ENCODE data around the gene IGF1R. TPM values are rescaled to one million over a fixed set of nuclear protein-coding genes. Genes with fewer than 3 reads are reported as not detected.

The IGF1R gene
- polyA plus RNA-seq, 6 donors from 2014 or later: 0.78 to 5.5 (median 3.3) TPM

GRCh38 chr15:98899272-98900021 lies 251.1 kb downstream of the IGF1R start:
- Mint-ChIP-seq H3K27me3 (no peaks in the 10 kb centered on the region), H3K4me1 (peaks cover 0 to 4% (median 0%) of the 10 kb centered on the region in 3 donors), H3K36me3 (peaks cover 8 to 15% of the 10 kb centered on the region in 2 donors), H3K27ac (peak overlapping the region in 1 of 6 donors; percentile 42), H3K9me3 (no peaks in the 10 kb centered on the region), H3K4me3 (no peak overlapping the region)
- DNase-seq (no peak), ATAC-seq (ENCODE audit: low read depth in 2 of 2) (no peak)

- H3K4me3 Mint-ChIP-seq: no peak overlapping the region
Measured at GRCh38 chr15:98900356-98900755, 252.0 kb downstream of the IGF1R start.

GRCh38 chr15:98901434-98902072 lies 253.2 kb downstream of the IGF1R start:
- ATAC-seq (ENCODE audit: low read depth in 2 of 2) (no peak), DNase-seq (no peak)
- Mint-ChIP-seq H3K27me3 (no peaks in the 10 kb centered on the region), H3K27ac (no peak overlapping the region), H3K36me3 (peaks cover 6 to 12% of the 10 kb centered on the region in 2 donors), H3K4me3 (no peak overlapping the region), H3K9me3 (no peaks in the 10 kb centered on the region), H3K4me1 (peaks cover 0 to 4% (median 0%) of the 10 kb centered on the region in 3 donors)

More at GRCh38 chr15:98900356-98900755, 252.0 kb downstream of the IGF1R start:
- no peak overlapping the region for H3K27ac Mint-ChIP-seq
- H3K4me1 Mint-ChIP-seq: peaks cover 0 to 4% (median 0%) of the 10 kb centered on the region in 3 donors
- ATAC-seq (ENCODE audit: low read depth in 2 of 2) (no peak), DNase-seq (no peak)
- no peaks in the 10 kb centered on the region for H3K9me3 Mint-ChIP-seq
- H3K27me3 Mint-ChIP-seq: no peaks in the 10 kb centered on the region
- peaks cover 8 to 15% of the 10 kb centered on the region in 2 donors for H3K36me3 Mint-ChIP-seq

GRCh38 chr15:98902931-98903330 lies 254.6 kb downstream of the IGF1R start:
- no peaks in the 10 kb centered on the region for H3K36me3 Mint-ChIP-seq
- ATAC-seq (ENCODE audit: low read depth in 2 of 2): no peak
- H3K4me3 Mint-ChIP-seq: no peak overlapping the region
- no peak for DNase-seq
- H3K27me3 Mint-ChIP-seq: no peaks in the 10 kb centered on the region
- H3K9me3 Mint-ChIP-seq: no peaks in the 10 kb centered on the region
- H3K4me1 Mint-ChIP-seq: peaks cover 0 to 4% (median 0%) of the 10 kb centered on the region in 3 donors
- no peak overlapping the region for H3K27ac Mint-ChIP-seq

GRCh38 chr15:98903377-98904018 lies 255.2 kb downstream of the IGF1R start:
- ATAC-seq (ENCODE audit: low read depth in 2 of 2) (no peak), DNase-seq (no peak)
- Mint-ChIP-seq H3K36me3 (no peaks in the 10 kb centered on the region), H3K4me3 (no peak overlapping the region), H3K4me1 (peaks cover 0 to 4% (median 0%) of the 10 kb centered on the region in 3 donors), H3K9me3 (no peaks in the 10 kb centered on the region), H3K27me3 (no peaks in the 10 kb centered on the region), H3K27ac (peak overlapping the region in 1 of 6 donors; percentile 18)

GRCh38 chr15:98904544-98904943 lies 256.2 kb downstream of the IGF1R start:
- DNase-seq (no peak), ATAC-seq (ENCODE audit: low read depth in 2 of 2) (no peak)
- Mint-ChIP-seq H3K36me3 (no peaks in the 10 kb centered on the region), H3K4me3 (no peak overlapping the region), H3K9me3 (no peaks in the 10 kb centered on the region), H3K27ac (peak overlapping the region in 1 of 6 donors; percentile 24), H3K4me1 (peaks cover 0 to 4% (median 0%) of the 10 kb centered on the region in 3 donors), H3K27me3 (no peaks in the 10 kb centered on the region)

- H3K9me3 Mint-ChIP-seq: no peaks in the 10 kb centered on the region
- H3K27me3 Mint-ChIP-seq: no peaks in the 10 kb centered on the region
- H3K4me3 Mint-ChIP-seq: no peak overlapping the region
- H3K27ac Mint-ChIP-seq: no peak overlapping the region
- DNase-seq (no peak), ATAC-seq (ENCODE audit: low read depth in 2 of 2) (no peak)
- peaks cover 0 to 4% (median 0%) of the 10 kb centered on the region in 3 donors for H3K4me1 Mint-ChIP-seq
- H3K36me3 Mint-ChIP-seq: no peaks in the 10 kb centered on the region
Measured at GRCh38 chr15:98905963-98906711, 257.8 kb downstream of the IGF1R start.

GRCh38 chr15:98906712-98907083 lies 258.4 kb downstream of the IGF1R start:
- Mint-ChIP-seq H3K27me3 (no peaks in the 10 kb centered on the region), H3K9me3 (no peaks in the 10 kb centered on the region), H3K4me3 (no peak overlapping the region), H3K27ac (no peak overlapping the region), H3K36me3 (peaks cover 1 to 2% of the 10 kb centered on the region in 2 donors), H3K4me1 (peaks cover 0 to 4% (median 0%) of the 10 kb centered on the region in 3 donors)
- no peak for DNase-seq
- no peak for ATAC-seq (ENCODE audit: low read depth in 2 of 2)

- no peak for DNase-seq
Measured at GRCh38 chr15:98907927-98908471, 259.7 kb downstream of the IGF1R start.

GRCh38 chr15:98909968-98910885 lies 261.9 kb downstream of the IGF1R start:
- peaks cover 0 to 3% (median 0%) of the 10 kb centered on the region in 7 donors for H3K9me3 Mint-ChIP-seq
- H3K27me3 Mint-ChIP-seq: no peaks in the 10 kb centered on the region
- DNase-seq (no peak), ATAC-seq (ENCODE audit: low read depth in 2 of 2) (no peak)
- H3K4me1 Mint-ChIP-seq: peaks cover 2 to 3% (median 3%) of the 10 kb centered on the region in 3 donors
- no peak overlapping the region for H3K4me3 Mint-ChIP-seq
- H3K36me3 Mint-ChIP-seq: peaks cover 8 to 16% of the 10 kb centered on the region in 2 donors
- H3K27ac Mint-ChIP-seq: no peak overlapping the region

More at GRCh38 chr15:98907927-98908471, 259.7 kb downstream of the IGF1R start:
- H3K4me1 Mint-ChIP-seq: peaks cover 0 to 4% (median 0%) of the 10 kb centered on the region in 3 donors
- H3K27me3 Mint-ChIP-seq: no peaks in the 10 kb centered on the region
- H3K9me3 Mint-ChIP-seq: peaks cover 0 to 3% (median 0%) of the 10 kb centered on the region in 7 donors
- H3K4me3 Mint-ChIP-seq: no peak overlapping the region
- no peak for ATAC-seq (ENCODE audit: low read depth in 2 of 2)
- H3K36me3 Mint-ChIP-seq: peaks cover 8 to 10% of the 10 kb centered on the region in 2 donors
- H3K27ac Mint-ChIP-seq: no peak overlapping the region

GRCh38 chr15:98914626-98915025 lies 266.3 kb downstream of the IGF1R start:
- H3K27ac Mint-ChIP-seq: no peak overlapping the region
- H3K9me3 Mint-ChIP-seq: peaks cover 0 to 3% (median 0%) of the 10 kb centered on the region in 7 donors
- H3K36me3 Mint-ChIP-seq: peaks cover 8 to 16% of the 10 kb centered on the region in 2 donors
- no peak overlapping the region for H3K4me3 Mint-ChIP-seq
- no peaks in the 10 kb centered on the region for H3K27me3 Mint-ChIP-seq
- peaks cover 4 to 8% (median 7%) of the 10 kb centered on the region in 3 donors for H3K4me1 Mint-ChIP-seq
- DNase-seq (no peak), ATAC-seq (ENCODE audit: low read depth in 2 of 2) (no peak)

GRCh38 chr15:98916826-98917225 lies 268.5 kb downstream of the IGF1R start:
- H3K27me3 Mint-ChIP-seq: no peaks in the 10 kb centered on the region
- H3K9me3 Mint-ChIP-seq: peaks cover 0 to 3% (median 0%) of the 10 kb centered on the region in 7 donors
- ATAC-seq (ENCODE audit: low read depth in 2 of 2) (no peak), DNase-seq (no peak)
- H3K4me1 Mint-ChIP-seq: peaks cover 4 to 8% (median 7%) of the 10 kb centered on the region in 3 donors
- peaks cover 6 to 15% of the 10 kb centered on the region in 2 donors for H3K36me3 Mint-ChIP-seq
- H3K27ac Mint-ChIP-seq: no peak overlapping the region
- no peak overlapping the region for H3K4me3 Mint-ChIP-seq

Measured in naive B cell (primary cell).